ENCODE measurements around the gene DENND6B. TPM values are rescaled to one million over a fixed set of nuclear protein-coding genes. Genes with fewer than 3 reads are reported as not detected.

DENND6B gene
- total and polyA plus RNA-seq, 2 of the 13 experiments (the other 11 are each of a cell fraction or from before 2014, with no cell fraction given): 0.95 to 3.8 TPM

DNA sequence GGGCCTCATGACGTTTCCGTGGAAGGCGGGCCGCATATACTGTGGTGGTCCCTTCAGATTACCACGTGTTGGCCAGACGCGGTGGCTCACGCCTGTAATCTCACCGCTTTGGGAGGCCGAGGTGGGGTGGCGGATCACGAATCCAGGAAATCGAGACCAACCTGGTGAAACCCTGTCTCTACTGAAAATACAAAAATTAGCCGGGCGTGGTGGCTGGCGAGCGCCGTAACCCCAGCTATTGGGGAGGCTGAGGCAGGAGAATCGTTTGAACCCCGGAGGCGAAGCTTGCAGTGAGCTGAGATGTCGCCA is 853 bp upstream of the DENND6B start (continued):
- peak; percentile 49; the same call in 1 of the 2 replicates for TF ChIP-seq ZNF501 (CRISPR knock-in tag; IDR thresholded peaks at IDR 0.05)
- TF ChIP-seq HDAC2 (CRISPR knock-in tag; IDR thresholded peaks at IDR 0.05): no peak
- no peak for TF ChIP-seq TCF7 (IDR thresholded peaks at IDR 0.05; ENCODE audit: low read depth)
- no peak for TF ChIP-seq ZNF180 (CRISPR knock-in tag; IDR thresholded peaks at IDR 0.05; ENCODE audit: borderline replicate concordance, low read depth)
- TF ChIP-seq, protein P1, sequence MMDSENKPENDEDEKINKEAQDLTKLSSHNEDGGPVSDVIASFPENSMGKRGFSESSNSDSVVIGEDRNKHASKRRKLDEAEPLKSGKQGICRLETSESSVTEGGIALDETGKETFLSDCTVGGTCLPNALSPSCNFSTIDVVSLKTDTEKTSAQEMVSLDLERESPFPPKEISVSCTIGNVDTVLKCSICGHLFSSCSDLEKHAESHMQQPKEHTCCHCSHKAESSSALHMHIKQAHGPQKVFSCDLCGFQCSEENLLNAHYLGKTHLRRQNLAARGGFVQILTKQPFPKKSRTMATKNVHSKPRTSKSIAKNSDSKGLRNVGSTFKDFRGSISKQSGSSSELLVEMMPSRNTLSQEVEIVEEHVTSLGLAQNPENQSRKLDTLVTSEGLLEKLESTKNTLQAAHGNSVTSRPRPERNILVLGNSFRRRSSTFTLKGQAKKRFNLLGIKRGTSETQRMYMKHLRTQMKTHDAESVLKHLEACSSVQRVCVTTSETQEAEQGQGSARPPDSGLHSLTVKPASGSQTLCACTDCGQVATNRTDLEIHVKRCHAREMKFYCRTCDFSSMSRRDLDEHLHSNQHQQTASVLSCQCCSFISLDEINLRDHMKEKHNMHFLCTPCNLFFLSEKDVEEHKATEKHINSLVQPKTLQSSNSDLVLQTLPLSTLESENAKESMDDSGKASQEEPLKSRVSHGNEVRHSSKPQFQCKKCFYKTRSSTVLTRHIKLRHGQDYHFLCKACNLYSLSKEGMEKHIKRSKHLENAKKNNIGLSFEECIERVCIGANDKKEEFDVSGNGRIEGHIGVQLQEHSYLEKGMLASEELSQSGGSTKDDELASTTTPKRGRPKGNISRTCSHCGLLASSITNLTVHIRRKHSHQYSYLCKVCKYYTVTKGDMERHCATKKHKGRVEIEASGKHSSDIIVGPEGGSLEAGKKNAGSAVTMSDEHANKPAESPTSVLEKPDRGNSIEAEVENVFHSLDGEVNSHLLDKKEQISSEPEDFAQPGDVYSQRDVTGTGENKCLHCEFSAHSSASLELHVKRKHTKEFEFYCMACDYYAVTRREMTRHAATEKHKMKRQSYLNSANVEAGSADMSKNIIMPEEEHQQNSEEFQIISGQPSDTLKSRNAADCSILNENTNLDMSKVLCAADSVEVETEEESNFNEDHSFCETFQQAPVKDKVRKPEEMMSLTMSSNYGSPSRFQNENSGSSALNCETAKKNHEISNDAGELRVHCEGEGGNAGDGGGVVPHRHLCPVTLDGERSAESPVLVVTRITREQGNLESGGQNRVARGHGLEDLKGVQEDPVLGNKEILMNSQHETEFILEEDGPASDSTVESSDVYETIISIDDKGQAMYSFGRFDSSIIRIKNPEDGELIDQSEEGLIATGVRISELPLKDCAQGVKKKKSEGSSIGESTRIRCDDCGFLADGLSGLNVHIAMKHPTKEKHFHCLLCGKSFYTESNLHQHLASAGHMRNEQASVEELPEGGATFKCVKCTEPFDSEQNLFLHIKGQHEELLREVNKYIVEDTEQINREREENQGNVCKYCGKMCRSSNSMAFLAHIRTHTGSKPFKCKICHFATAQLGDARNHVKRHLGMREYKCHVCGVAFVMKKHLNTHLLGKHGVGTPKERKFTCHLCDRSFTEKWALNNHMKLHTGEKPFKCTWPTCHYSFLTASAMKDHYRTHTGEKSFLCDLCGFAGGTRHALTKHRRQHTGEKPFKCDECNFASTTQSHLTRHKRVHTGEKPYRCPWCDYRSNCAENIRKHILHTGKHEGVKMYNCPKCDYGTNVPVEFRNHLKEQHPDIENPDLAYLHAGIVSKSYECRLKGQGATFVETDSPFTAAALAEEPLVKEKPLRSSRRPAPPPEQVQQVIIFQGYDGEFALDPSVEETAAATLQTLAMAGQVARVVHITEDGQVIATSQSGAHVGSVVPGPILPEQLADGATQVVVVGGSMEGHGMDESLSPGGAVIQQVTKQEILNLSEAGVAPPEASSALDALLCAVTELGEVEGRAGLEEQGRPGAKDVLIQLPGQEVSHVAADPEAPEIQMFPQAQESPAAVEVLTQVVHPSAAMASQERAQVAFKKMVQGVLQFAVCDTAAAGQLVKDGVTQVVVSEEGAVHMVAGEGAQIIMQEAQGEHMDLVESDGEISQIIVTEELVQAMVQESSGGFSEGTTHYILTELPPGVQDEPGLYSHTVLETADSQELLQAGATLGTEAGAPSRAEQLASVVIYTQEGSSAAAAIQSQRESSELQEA (CRISPR knock-in tag; IDR thresholded peaks at IDR 0.05; ENCODE audit: not compliant biosample characterization): no peak
- no peak for TF ChIP-seq BORCS8-MEF2B (CRISPR knock-in tag; IDR thresholded peaks at IDR 0.05)
- TF ChIP-seq AHR (CRISPR knock-in tag; IDR thresholded peaks at IDR 0.05): no peak
- peak; percentile 65 for TF ChIP-seq PRPF4 (IDR thresholded peaks at IDR 0.05; ENCODE audit: low read depth, low read length, poor library complexity, severe bottlenecking)
- no peak for TF ChIP-seq KAT2B (IDR thresholded peaks at IDR 0.05; ENCODE audit: borderline replicate concordance, low read depth, low read length)
- TF ChIP-seq AGO2 (optimal IDR thresholded peaks at IDR 0.05; ENCODE audit: low read depth, low read length): peak; percentile 78
- TF ChIP-seq ZNF235 (CRISPR knock-in tag; IDR thresholded peaks at IDR 0.05; ENCODE audit: borderline replicate concordance): no peak
- TF ChIP-seq, protein P2, sequence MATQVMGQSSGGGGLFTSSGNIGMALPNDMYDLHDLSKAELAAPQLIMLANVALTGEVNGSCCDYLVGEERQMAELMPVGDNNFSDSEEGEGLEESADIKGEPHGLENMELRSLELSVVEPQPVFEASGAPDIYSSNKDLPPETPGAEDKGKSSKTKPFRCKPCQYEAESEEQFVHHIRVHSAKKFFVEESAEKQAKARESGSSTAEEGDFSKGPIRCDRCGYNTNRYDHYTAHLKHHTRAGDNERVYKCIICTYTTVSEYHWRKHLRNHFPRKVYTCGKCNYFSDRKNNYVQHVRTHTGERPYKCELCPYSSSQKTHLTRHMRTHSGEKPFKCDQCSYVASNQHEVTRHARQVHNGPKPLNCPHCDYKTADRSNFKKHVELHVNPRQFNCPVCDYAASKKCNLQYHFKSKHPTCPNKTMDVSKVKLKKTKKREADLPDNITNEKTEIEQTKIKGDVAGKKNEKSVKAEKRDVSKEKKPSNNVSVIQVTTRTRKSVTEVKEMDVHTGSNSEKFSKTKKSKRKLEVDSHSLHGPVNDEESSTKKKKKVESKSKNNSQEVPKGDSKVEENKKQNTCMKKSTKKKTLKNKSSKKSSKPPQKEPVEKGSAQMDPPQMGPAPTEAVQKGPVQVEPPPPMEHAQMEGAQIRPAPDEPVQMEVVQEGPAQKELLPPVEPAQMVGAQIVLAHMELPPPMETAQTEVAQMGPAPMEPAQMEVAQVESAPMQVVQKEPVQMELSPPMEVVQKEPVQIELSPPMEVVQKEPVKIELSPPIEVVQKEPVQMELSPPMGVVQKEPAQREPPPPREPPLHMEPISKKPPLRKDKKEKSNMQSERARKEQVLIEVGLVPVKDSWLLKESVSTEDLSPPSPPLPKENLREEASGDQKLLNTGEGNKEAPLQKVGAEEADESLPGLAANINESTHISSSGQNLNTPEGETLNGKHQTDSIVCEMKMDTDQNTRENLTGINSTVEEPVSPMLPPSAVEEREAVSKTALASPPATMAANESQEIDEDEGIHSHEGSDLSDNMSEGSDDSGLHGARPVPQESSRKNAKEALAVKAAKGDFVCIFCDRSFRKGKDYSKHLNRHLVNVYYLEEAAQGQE (IDR thresholded peaks at IDR 0.05; ENCODE audit: borderline replicate concordance in 1 of 2, low read depth in 1 of 2, low read length in 2 of 2): no peak
- no peak for TF ChIP-seq EHMT2 (IDR thresholded peaks at IDR 0.05; ENCODE audit: borderline replicate concordance, low read depth, low read length)

Measured in HepG2 (cell line).